ENCODE results near the gene FRY. TPM values are rescaled to one million over a fixed set of nuclear protein-coding genes. Genes with fewer than 3 reads are reported as not detected.

The FRY gene
- total RNA-seq, 1 donor from 2014 or later, result 0.52 TPM

GRCh38 chr13:32024750-32025149, 6.8 kb upstream of the FRY start:
- TF ChIP-seq CTCF (conservative IDR thresholded peaks at IDR 0.05; ENCODE audit: low read depth, low read length), result no peak
- DNase-seq (ENCODE audit: low read depth), result no peak
- no peak overlapping the region for H3K4me3 ChIP-seq (ENCODE audit: low read depth, low read length)

GRCh38 chr13:32025730-32026129, 5.8 kb upstream of the FRY start:
- H3K4me3 ChIP-seq (ENCODE audit: low read depth, low read length), result no peak overlapping the region
- DNase-seq (ENCODE audit: low read depth), result no peak
- no peak for TF ChIP-seq CTCF (conservative IDR thresholded peaks at IDR 0.05; ENCODE audit: low read depth, low read length)

GRCh38 chr13:32026623-32027022, 5.0 kb upstream of the FRY start:
- TF ChIP-seq CTCF (conservative IDR thresholded peaks at IDR 0.05; ENCODE audit: low read depth, low read length), result no peak
- no peak overlapping the region for H3K4me3 ChIP-seq (ENCODE audit: low read depth, low read length)
- no peak for DNase-seq (ENCODE audit: low read depth)

GRCh38 chr13:32028711-32029110, 2.9 kb upstream of the FRY start:
- no peak for TF ChIP-seq CTCF (conservative IDR thresholded peaks at IDR 0.05; ENCODE audit: low read depth, low read length)
- no peak overlapping the region for H3K4me3 ChIP-seq (ENCODE audit: low read depth, low read length)
- DNase-seq (ENCODE audit: low read depth), result no peak

GRCh38 chr13:32029684-32030083, 1.9 kb upstream of the FRY start:
- no peak for TF ChIP-seq CTCF (conservative IDR thresholded peaks at IDR 0.05; ENCODE audit: low read depth, low read length)
- H3K4me3 ChIP-seq (ENCODE audit: low read depth, low read length), result no peak overlapping the region
- DNase-seq (ENCODE audit: low read depth), result no peak

GRCh38 chr13:32031815-32032370, 319 bp downstream of the FRY start:
- TF ChIP-seq CTCF (conservative IDR thresholded peaks at IDR 0.05; ENCODE audit: low read depth, low read length), result no peak
- H3K4me3 ChIP-seq (ENCODE audit: low read depth, low read length), result peak overlapping the region; percentile 76
- DNase-seq (ENCODE audit: low read depth), result no peak

GRCh38 chr13:32032759-32033158, 1.2 kb downstream of the FRY start:
- no peak overlapping the region for H3K4me3 ChIP-seq (ENCODE audit: low read depth, low read length)
- TF ChIP-seq CTCF (conservative IDR thresholded peaks at IDR 0.05; ENCODE audit: low read depth, low read length), result no peak
- no peak for DNase-seq (ENCODE audit: low read depth)

Measured in epithelial cell of proximal tubule (primary cell).